Activated T-cell treated with anti-CD3 and anti-CD28 coated beads for 48 hours (primary cell): ENCODE results near the gene PLCG2.

ENCODE experiments used
- DNase-seq: peaks from one replicate; pipeline ENCODE4 v3.0.0-alpha.2; 2020; ENCODE audit warnings: low read depth

PLCG2 gene

DNA sequence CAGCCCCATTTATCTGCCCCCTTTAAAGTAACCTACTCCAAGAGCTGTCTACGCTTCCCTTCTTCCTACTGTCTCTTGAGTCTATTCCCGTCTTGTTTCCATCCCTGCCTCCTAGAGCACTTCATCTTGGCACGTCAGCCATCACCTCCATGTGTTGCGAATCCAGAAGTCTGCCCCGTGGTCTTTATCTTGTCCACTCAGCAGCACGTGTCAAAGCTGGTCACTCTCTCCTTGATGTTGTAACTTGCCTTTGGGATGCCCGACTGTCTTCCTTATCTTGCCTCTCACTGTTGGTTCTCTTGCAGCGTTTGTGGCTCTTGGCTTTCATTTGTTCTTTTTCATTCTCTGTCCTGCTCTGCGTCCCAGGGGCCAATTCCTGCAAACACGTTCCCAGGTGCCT, 99.4 kb downstream of the PLCG2 start:
- DNase-seq = no peak

DNA sequence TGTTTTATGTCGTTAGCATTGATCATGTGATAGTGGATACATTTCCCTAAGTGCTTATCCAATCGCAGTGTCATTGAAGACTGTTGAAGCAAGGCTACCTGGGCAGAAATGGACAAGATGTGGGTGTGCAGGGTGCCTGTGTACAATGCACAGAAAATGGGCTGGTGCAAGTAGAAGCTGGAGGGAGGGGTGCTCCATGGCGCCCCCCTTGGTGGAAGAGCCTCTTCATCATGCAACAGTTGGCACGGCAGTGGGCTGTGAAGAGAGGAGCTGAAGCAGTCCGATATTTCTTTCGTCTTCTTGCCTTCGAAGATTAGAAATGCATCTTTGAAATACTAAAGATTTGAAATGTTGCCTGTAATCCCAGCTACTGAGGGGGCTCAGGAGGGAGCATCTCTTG, 100.5 kb downstream of the PLCG2 start:
- DNase-seq = no peak

DNA sequence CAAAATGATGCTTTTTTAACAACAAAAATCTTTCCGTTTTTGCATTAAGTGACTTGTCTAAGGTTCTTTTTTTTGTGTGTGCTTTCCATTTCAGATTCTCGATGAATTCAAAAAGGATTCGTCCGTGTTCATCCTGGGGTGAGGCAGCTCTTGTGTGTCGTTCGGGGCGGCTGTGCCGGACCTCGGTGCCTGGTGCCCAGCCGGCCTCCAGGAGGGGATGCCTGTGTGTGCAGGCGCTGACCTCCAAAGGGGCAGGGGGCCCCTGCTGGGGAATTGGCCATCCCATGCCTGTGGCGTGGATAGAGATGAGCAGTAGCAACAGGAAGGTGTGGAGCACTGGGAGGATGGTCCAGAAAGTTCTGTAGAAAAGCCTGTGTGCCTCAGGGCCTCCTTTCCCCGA, 101.7 kb downstream of the PLCG2 start:
- DNase-seq = no peak

DNA sequence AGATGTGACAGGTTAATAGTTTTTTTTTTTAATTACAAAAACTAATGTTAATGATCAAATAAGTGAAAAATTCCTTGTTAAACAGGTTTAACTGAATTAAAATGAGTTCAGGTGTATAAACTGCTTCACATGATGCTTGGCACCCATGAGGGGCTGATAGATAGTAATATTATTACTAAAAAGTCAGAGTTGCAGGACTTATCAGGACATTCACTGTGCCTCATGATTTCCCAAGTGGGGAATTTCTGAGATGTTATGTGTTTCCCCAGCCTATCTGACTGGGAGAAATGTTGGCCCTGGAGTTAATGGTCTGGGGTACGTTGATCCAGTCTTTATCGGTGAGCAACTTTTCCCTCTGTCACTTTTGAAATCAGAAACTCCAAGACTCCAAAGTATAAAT, 102.1 kb downstream of the PLCG2 start:
- no peak for DNase-seq

DNA sequence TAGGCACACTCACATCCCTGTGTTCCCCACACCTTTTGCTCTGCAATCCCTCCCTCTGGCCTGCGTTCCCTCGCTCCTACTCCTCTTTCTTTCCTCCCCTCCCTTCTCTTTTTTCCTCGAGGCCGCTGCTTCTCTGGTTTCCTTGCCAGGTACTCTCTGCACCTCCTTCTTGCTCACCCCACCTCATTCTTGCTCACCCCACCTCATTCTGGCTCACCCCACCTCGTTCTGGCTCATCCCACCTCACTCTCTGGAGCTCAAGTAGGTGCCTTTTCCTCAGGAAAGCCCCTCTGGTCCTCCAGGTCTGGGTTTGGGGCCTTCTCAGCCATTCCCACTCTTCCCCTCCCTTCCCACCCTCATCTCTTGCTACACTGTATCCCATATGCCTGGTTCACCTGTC, 103.5 kb downstream of the PLCG2 start:
- no peak for DNase-seq

DNA sequence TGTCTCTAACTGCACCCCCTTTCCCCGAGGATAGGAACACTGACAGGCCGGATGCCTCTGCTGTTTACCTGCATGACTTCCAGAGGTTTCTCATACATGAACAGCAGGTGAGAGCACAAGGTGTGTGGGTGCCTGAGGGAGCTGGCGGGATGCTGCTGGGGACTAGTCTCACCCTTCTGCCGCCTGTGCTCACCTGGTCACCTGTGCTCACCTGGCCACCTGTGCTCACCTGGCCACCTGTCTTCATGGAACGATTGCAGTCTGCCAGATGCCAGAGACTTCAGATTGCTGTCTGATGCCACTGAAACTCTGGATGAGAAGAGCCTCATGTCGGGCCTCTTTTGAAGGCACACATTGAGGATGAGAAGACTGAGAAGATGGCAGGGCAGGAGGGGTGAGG, 104.1 kb downstream of the PLCG2 start:
- DNase-seq = no peak

DNA sequence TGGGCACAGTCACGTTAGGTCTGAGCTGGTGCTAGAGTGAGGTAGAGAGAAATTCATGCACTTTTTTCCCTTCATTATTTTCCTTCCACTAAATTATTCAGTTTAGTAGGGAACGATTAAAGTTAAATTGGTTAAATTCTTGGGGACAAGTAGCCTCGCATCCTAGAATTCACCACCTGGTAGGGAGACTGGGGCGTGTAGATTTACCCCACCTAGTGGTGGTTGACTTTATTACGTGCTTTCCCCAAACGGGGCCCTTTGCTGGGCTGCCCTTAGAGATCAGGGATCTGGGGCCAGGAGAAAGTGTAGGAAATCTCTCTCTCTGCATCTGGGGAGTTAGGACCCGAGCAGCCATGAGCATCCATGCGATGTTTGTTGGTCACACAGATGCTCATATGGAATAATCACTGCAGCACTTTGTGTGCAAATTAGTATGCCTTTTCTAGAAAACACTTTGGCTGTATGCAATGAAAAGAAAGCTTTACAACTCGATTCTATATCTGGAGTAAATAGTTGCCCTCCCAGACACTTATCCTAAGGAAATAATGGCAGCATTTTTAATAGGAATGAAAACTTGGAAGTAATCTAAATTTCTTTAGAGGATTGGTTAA, 107.0 kb downstream of the PLCG2 start:
- peak; percentile 10 for DNase-seq

DNA sequence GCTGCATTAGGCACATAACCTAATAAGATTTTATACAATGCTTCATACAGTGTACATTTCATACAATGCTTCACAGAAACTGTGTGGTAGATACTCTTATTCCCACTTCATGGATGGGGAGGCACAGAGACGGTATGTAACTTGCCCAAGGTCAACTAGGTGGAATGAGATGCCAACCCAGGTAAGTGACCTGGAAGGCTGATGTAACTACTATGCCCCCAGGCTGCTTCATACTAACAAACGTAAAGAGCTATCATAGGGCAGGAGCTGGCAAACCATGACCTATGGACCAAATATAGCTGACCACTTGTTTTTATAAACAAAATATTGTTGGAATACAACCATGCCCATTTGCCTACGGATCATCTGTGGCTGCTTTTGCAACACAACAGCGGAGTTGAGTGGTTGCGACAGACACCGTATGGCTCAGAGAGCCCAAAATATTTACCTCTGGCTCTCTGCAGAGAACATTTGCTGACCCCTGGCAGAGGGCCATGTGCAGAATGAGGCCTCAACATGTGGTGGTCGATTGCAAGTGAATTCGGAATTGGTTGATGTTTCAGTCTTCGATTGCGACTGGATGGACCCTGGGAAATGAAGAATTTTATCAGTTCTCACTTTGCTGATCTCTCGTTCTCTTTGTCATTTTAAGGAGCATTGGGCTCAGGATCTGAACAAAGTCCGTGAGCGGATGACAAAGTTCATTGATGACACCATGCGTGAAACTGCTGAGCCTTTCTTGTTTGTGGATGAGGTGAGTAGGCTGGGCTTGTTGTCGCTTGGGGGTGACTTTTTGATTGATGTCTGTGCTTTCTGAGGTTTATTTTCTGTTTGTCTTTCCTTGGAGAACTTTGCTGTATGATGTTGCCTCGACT, 109.7 kb downstream of the PLCG2 start:
- DNase-seq = no peak

DNA sequence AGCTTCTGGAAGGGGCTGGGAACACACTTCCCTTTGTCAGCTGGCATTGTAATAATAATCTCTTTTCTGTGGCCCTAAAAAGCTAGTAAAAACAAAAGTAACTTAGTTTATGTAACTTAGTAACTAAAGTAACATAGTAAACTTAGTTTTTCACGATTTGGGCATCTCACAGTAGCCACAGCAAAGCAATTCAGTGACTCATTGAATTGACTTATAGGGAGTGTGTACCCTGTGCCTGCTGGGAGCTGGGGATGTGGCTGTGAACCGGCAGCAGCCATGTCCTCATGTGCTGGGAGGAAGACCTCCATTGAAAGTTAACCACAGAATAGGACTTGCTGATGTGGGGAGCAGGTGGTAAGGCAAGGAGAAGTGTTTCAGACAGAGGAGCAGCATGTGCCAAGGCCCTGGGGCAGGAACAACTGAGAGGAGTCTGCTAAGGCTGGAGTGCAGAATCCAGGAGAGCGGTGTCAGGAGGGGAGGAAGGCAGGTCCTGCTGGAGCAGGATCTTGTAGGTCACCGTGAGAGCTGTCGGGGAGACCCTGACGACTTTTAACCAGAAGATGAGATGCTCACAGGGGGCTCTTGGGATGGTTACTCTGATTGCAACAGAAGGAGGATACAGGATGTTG, 112.8 kb downstream of the PLCG2 start:
- no peak for DNase-seq

DNA sequence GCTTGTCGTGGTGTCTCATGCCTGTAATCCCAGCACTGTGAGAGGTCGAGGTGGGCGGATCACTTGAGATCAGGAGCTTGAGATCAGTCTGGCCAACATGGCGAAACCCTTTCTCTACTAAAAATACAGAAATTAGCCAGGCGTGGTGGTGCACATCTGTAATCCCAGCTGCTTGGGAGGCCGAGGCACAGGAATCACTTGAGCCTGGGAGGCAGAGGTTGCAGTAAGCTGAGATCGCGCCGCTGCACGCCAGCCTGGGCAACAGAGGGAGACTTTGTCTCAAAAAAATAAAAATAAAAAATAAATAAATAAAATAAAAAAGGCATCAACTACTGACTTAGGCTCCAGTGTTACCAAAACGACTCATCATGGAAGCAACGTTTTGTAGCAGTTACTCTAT, 115.5 kb downstream of the PLCG2 start:
- DNase-seq = no peak

DNA sequence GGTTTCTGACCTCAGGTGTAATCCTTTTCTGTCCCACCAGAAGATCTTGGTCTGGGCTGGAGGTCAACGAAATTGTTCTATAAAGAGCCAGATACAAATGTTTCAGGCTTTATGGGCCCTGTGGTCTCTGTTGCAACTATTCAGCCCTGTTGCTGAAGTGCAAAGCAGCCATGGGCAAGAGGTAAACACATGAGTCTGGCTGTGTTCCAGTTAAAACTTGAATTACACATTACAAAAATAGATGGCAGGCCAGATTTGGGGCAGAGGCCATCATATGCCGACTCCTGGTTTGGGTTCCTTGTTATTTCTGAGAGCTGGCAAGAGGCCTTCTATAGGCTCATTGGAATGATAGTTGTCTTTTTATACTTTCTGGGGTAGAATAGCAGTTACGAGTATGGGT, 117.8 kb downstream of the PLCG2 start:
- no peak for DNase-seq

DNA sequence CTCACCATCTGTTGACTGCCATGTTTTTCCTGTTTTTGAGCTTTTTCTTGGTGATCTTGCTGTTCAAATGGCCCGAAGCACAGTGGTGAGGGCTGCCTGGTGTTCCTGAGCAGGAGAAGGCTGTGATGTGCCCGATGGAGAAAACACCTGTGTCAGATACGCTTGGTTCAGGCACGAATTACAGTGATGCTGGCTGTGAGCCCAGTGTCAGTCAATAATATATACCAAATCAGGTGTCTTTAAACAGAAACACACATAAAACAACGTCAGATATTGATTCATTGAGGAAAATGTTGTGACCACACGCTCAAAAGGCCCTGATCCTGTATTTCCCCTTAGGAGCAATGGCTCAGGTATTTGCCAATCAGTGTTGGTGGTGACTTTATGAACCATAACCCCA, 120.5 kb downstream of the PLCG2 start:
- no peak for DNase-seq

DNA sequence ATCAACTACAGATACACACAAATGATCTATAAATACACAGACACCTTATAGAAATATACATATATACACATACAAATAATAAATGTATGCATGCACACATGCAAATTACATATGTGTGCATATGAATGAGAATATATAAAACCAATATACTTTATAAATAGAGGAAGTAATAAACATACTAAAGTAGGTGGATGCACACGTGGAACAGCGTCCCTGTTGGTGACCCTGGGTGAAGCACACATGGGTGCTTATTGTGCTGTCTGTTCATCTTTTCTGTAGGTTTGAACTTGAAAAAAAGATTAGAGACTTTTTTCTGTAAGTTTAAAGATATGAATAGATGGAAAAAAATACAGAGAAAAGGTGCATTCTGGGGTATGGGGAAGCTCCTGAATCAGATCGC, 120.9 kb downstream of the PLCG2 start:
- no peak for DNase-seq

DNA sequence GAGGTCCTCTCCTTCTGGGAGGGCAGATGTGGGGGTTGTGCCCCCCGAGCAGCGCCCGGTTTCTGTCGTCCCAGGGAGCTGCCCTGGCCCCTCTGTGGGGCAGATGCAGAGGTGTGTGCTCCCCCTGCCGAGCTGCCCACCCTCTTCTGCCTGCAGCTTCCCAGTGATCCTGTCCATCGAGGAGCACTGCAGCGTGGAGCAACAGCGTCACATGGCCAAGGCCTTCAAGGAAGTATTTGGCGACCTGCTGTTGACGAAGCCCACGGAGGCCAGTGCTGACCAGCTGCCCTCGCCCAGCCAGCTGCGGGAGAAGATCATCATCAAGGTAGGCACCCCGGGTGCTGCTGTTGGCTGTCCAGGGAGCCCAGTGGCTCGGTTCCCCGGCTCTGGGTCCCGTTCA, 121.4 kb downstream of the PLCG2 start:
- DNase-seq = no peak

DNA sequence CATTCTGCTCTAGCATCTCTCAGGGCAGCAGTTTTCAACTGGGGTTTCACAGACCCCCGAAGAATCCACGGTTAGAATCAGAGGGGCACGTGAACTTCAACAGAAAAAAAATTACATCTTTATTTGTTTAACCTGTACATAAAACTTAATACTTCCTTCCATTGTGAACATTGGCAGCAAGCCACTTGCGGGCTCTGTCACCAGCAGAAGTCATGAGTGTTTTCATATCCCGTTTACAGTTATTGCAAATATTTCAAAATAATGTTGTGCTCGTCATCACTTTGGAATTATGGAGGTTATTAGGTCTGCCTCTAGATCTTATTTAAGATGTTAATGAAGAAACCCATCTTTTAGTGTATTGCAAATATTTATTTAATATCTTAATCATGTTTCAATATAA, 122.4 kb downstream of the PLCG2 start:
- DNase-seq = no peak

DNA sequence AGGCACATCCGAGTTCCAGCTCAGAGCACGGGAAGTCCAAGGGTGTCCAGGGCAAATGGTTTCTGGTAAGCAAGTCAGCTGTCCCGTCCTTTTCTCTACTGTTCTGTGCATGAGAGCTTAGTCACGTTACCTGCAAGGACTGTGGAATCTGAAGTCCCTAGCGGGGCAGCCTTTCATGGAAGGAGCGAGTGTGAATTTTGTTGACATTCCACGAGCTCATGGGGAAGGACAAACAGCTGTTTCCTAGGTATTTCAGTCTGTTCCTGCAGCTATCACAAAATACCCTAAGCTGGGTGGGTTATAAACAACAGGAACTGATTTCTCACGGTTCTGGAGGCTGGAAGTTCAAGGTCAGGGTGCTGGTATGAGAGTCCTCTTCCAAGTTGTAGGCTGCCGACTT, 122.9 kb downstream of the PLCG2 start:
- no peak for DNase-seq

DNA sequence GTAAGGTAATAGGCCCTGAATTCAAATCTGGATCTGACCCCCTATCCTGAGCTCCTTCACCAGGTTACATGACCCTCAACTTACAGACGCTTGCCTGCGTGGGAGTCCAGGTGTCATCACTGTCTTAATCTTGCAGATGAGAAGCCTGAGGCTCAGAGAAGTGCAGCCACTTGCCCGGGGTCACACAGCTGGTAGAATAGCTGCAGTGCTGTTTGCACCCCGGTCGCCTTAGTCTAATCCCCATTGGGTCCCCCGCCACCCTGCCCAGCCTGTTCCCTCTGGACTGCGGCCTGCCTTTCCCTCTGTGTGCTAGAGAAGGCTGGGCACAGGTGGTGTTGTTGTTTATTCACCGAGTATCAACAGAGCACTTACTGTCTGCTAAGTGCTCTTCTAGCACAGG, 125.2 kb downstream of the PLCG2 start:
- no peak for DNase-seq

DNA sequence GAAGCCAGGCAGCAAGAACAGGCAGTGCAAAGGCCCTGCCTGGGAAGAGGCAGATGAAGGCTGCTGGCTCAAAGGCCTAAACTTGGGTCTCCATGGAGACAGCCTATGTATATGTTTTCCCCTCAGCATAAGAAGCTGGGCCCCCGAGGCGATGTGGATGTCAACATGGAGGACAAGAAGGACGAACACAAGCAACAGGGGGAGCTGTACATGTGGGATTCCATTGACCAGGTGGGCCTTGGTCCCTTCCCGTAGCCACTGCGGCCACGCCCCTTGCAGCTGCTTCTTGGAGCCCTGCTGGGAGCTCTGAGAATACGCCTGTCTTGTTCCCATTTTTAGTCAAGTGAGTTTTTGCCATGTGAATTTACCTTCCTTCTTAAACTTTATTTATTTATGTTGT, 126.2 kb downstream of the PLCG2 start:
- no peak for DNase-seq

DNA sequence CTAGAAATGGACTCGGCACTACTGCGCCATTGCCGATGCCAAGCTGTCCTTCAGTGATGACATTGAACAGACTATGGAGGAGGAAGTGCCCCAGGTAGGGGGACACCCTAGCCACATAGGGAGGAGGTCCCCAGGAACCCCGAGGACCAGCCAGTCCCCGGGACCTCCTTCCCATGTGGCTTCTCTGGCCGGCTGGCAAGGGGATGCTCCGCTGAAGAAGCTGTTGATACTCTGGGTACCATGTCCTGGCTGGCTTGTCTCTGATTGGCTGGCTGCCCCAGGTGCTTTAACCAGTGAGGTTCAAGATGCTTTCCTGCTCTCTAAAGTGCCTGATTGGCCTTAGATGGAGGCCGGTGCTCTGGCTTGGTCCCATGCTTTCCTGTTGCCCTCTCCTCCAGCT, 128.6 kb downstream of the PLCG2 start:
- no peak for DNase-seq

DNA sequence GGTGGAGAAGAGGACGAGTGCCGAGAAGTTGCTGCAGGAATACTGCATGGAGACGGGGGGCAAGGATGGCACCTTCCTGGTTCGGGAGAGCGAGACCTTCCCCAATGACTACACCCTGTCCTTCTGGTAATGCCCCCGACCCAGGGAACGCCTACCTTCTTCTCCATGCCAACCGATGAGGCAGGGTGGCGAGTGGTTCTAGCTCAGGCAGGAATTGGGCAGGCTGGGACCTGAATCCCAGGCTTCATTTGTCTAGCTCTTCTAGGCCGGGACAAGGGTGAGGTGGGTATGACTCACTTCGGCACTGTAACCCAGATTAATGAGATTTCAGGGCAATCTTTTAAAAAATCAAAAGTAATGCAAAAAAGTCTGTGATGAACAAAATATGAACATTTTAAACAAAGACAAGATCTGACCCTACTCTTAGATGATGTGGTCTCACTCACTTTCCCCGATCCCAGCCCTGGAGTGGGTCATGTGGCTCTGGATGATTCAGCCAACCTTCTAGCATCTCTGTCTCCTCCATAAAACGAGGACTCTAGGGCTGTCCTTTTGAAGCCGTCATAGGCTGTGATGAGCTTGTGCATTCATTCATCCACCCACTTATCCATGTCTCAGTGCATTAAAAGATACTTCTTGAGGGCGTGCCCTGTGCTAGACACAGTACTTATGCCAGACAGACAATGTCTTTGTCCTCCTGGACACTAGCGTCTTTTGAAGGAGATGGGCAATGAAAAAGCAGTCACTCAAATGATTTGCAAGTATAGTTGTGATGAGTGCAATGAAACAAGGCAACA, 129.6 kb downstream of the PLCG2 start:
- no peak for DNase-seq

DNA sequence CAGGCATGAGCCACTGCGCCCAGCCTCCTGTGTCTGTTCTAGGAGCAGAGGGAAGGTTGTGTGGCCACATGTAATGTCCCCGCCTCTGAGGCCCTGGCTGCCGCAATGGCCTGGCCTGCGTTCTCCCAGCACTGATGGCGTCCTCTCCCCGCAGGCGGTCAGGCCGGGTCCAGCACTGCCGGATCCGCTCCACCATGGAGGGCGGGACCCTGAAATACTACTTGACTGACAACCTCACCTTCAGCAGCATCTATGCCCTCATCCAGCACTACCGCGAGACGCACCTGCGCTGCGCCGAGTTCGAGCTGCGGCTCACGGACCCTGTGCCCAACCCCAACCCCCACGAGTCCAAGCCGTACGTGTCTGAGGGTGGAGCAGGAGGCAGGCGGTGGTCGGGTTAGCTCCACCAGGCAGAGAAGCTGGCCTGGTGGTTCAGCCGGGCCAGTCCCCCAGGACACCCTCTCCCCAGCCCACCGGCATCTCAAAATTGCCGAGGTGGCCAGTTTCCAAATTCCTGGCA, 131.3 kb downstream of the PLCG2 start:
- no peak for DNase-seq

DNA sequence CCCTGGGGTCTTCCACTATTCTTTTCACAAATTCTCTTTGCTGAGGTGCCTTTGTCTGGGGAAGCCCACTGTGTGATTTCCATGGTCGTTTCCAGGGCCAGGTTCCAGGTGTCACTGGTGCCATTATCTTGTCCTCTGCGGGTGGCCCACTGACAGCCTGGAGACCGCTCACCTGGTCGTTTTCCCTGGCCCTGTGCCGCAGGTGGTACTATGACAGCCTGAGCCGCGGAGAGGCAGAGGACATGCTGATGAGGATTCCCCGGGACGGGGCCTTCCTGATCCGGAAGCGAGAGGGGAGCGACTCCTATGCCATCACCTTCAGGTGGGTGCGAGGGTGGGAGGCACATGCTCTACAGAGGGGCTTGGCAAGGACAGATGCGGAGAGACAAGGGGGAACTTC, 133.3 kb downstream of the PLCG2 start:
- DNase-seq = no peak
